Stimulated activated naive CD4-positive, alpha-beta T cell treated with Interleukin-2 at 50 U/mL for 16 hours (primary cell): Measurements from ENCODE around the gene CYFIP2.

Experiments used
- DNase-seq: peaks from one replicate; lab custom pipeline; 2025; lab: John Stamatoyannopoulos, UW

The CYFIP2 gene

GRCh38 chr5:157358871-157359270 lies 92.9 kb downstream of the CYFIP2 start:
- DNase-seq, result no peak

- DNase-seq, result no peak
Observed at GRCh38 chr5:157359356-157360055, 93.6 kb downstream of the CYFIP2 start.

- no peak for DNase-seq
Observed at GRCh38 chr5:157362012-157362411, 96.1 kb downstream of the CYFIP2 start.

- no peak for DNase-seq
Observed at GRCh38 chr5:157362502-157362901, 96.6 kb downstream of the CYFIP2 start.

GRCh38 chr5:157362982-157363381 lies 97.1 kb downstream of the CYFIP2 start:
- no peak for DNase-seq

GRCh38 chr5:157365732-157366131 lies 99.8 kb downstream of the CYFIP2 start:
- no peak for DNase-seq

- no peak for DNase-seq
Observed at GRCh38 chr5:157366741-157367674, 101.1 kb downstream of the CYFIP2 start.

GRCh38 chr5:157369507-157369906 lies 103.6 kb downstream of the CYFIP2 start:
- DNase-seq, result no peak

- no peak for DNase-seq
Observed at GRCh38 chr5:157370967-157371366, 105.0 kb downstream of the CYFIP2 start.

GRCh38 chr5:157371655-157372471 lies 105.9 kb downstream of the CYFIP2 start:
- DNase-seq, result no peak

- no peak for DNase-seq
Observed at GRCh38 chr5:157372472-157372822, 106.5 kb downstream of the CYFIP2 start.

- no peak for DNase-seq
Observed at GRCh38 chr5:157378509-157378908, 112.6 kb downstream of the CYFIP2 start.

GRCh38 chr5:157379983-157380382 lies 114.1 kb downstream of the CYFIP2 start:
- no peak for DNase-seq

- no peak for DNase-seq
Observed at GRCh38 chr5:157381746-157382145, 115.8 kb downstream of the CYFIP2 start.

- no peak for DNase-seq
Observed at GRCh38 chr5:157382996-157383800, 117.3 kb downstream of the CYFIP2 start.

GRCh38 chr5:157384971-157385709 lies 119.2 kb downstream of the CYFIP2 start:
- no peak for DNase-seq

GRCh38 chr5:157387041-157387563 lies 121.2 kb downstream of the CYFIP2 start:
- DNase-seq, result no peak

GRCh38 chr5:157387683-157388093 lies 121.8 kb downstream of the CYFIP2 start:
- DNase-seq, result no peak

GRCh38 chr5:157388111-157388710 lies 122.3 kb downstream of the CYFIP2 start:
- no peak for DNase-seq

GRCh38 chr5:157389103-157389502 lies 123.2 kb downstream of the CYFIP2 start:
- no peak for DNase-seq
